Renal cortex interstitium (tissue), 3 donors: ENCODE measurements around the gene GTF2A1. TPM values are rescaled to one million over a fixed set of nuclear protein-coding genes. Genes with fewer than 3 reads are reported as not detected.

Experiments used
- polyA plus RNA-seq, 3 donors: library from polyadenylated mRNA; unstranded; fragments of 120-200 nt; gene quantifications; one replicate each; pipeline ENCODE4 v1.2.1, GENCODE V29; 2013; ENCODE audit not compliant: insufficient read length in 3 of 3

Gene GTF2A1
- polyA plus RNA-seq, 3 donors = 34.4 to 40.2 (median 38.8) TPM

Other genes starting within 250 kb of the GTF2A1 start
- 10 to 100 TPM; 44.0 to 52.0 (median 50.5) TPM for gene STON2, start 179.4 kb upstream of the GTF2A1 start, polyA plus RNA-seq